HG02642 (cell line): Measurements from ENCODE around the gene U2AF2.

ENCODE experiments used
- ATAC-seq: cut with Tn5 transposase; IDR thresholded peaks from one replicate; pipeline ENCODE4 v1.9.1; 2021; ENCODE audit warnings: mild to moderate bottlenecking; ENCODE audit not compliant: unreplicated experiment, poor library complexity

The U2AF2 gene

GRCh38 chr19:55687281-55688201 lies 32.7 kb downstream of the U2AF2 start:
- no peak for ATAC-seq

GRCh38 chr19:55688422-55689218 lies 33.8 kb downstream of the U2AF2 start:
- no peak for ATAC-seq

- ATAC-seq, result no peak
These were observed 34.7 kb downstream of the U2AF2 start for GRCh38 chr19:55689411-55690108.

GRCh38 chr19:55690109-55690768 lies 35.4 kb downstream of the U2AF2 start:
- no peak for ATAC-seq

GRCh38 chr19:55690769-55691545 lies 36.1 kb downstream of the U2AF2 start:
- no peak for ATAC-seq

- no peak for ATAC-seq
These were observed 37.0 kb downstream of the U2AF2 start for GRCh38 chr19:55691561-55692481.

- ATAC-seq, result no peak
These were observed 37.8 kb downstream of the U2AF2 start for GRCh38 chr19:55692681-55693081.

GRCh38 chr19:55693336-55693974 lies 38.6 kb downstream of the U2AF2 start:
- no peak for ATAC-seq

GRCh38 chr19:55694241-55694655 lies 39.4 kb downstream of the U2AF2 start:
- ATAC-seq, result no peak

GRCh38 chr19:55694656-55695491 lies 40.0 kb downstream of the U2AF2 start:
- ATAC-seq, result no peak

- no peak for ATAC-seq
These were observed 40.9 kb downstream of the U2AF2 start for GRCh38 chr19:55695511-55696290.

GRCh38 chr19:55696301-55697068 lies 41.6 kb downstream of the U2AF2 start:
- ATAC-seq, result no peak

GRCh38 chr19:55697069-55697440 lies 42.2 kb downstream of the U2AF2 start:
- no peak for ATAC-seq

- ATAC-seq, result no peak
These were observed 42.9 kb downstream of the U2AF2 start for GRCh38 chr19:55697698-55698097.

GRCh38 chr19:55698256-55698655 lies 43.4 kb downstream of the U2AF2 start:
- ATAC-seq, result no peak

- ATAC-seq, result no peak
These were observed 44.4 kb downstream of the U2AF2 start for GRCh38 chr19:55699221-55699620.
